Measurements from ENCODE around the gene CRB1.

CRB1 gene

GRCh38 chr1:197287863-197288262, 19.8 kb downstream of the CRB1 start:
- DNase-seq (ENCODE audit: low read depth): no peak
- no peak for TF ChIP-seq CTCF (conservative IDR thresholded peaks at IDR 0.05; ENCODE audit: control insufficient read depth, insufficient read depth, low read depth, low read length)
- H3K4me3 ChIP-seq (ENCODE audit: control insufficient read depth, low read depth, low read length): no peak overlapping the region

- TF ChIP-seq CTCF (conservative IDR thresholded peaks at IDR 0.05; ENCODE audit: control insufficient read depth, insufficient read depth, low read depth, low read length): no peak
- DNase-seq (ENCODE audit: low read depth): peak; percentile 39
- H3K4me3 ChIP-seq (ENCODE audit: control insufficient read depth, low read depth, low read length): no peak overlapping the region
These were observed 34.7 kb downstream of the CRB1 start for GRCh38 chr1:197302775-197303174.

- no peak for TF ChIP-seq CTCF (conservative IDR thresholded peaks at IDR 0.05; ENCODE audit: control insufficient read depth, insufficient read depth, low read depth, low read length)
These were observed 35.4 kb downstream of the CRB1 start for GRCh38 chr1:197303463-197303862.

GRCh38 chr1:197304638-197305200, 36.7 kb downstream of the CRB1 start:
- no peak overlapping the region for H3K4me3 ChIP-seq (ENCODE audit: control insufficient read depth, low read depth, low read length)
- no peak for DNase-seq (ENCODE audit: low read depth)
- no peak for TF ChIP-seq CTCF (conservative IDR thresholded peaks at IDR 0.05; ENCODE audit: control insufficient read depth, insufficient read depth, low read depth, low read length)

More at GRCh38 chr1:197303463-197303862, 35.4 kb downstream of the CRB1 start:
- no peak for DNase-seq (ENCODE audit: low read depth)
- no peak overlapping the region for H3K4me3 ChIP-seq (ENCODE audit: control insufficient read depth, low read depth, low read length)

- no peak for DNase-seq (ENCODE audit: low read depth)
- TF ChIP-seq CTCF (conservative IDR thresholded peaks at IDR 0.05; ENCODE audit: control insufficient read depth, insufficient read depth, low read depth, low read length): no peak
- no peak overlapping the region for H3K4me3 ChIP-seq (ENCODE audit: control insufficient read depth, low read depth, low read length)
These were observed 37.9 kb downstream of the CRB1 start for GRCh38 chr1:197305925-197306324.

GRCh38 chr1:197306381-197307062, 38.5 kb downstream of the CRB1 start:
- H3K4me3 ChIP-seq (ENCODE audit: control insufficient read depth, low read depth, low read length): no peak overlapping the region
- no peak for TF ChIP-seq CTCF (conservative IDR thresholded peaks at IDR 0.05; ENCODE audit: control insufficient read depth, insufficient read depth, low read depth, low read length)
- no peak for DNase-seq (ENCODE audit: low read depth)
